Activated T-cell treated with anti-CD3 and anti-CD28 coated beads, Interleukin-2, amount 50 U/mL, for 72 hours (primary cell): ENCODE data around the gene ABCC1. TPM values are rescaled to one million over a fixed set of nuclear protein-coding genes. Genes with fewer than 3 reads are reported as not detected.
A peak's percentile ranks its signal among the peaks of the same experiment; 100 is the strongest.

Experiments used
- ATAC-seq, 2 donors: fragments of 150-1000 bp; cut with Tn5 transposase; replicated peaks in 1 of 2; 2 replicates each; pipeline ENCODE4 v1.10.0; 2021; ENCODE audit warnings: moderate library complexity in 2 of 2, mild to moderate bottlenecking in 1 of 2
- DNase-seq, 2 donors: peaks; one replicate each; pipeline ENCODE4 v3.0.0; 2021 to 2022; ENCODE audit warnings: mixed read lengths in 1 of 2
- H3K27ac Mint-ChIP-seq: one replicate; pipeline ENCODE4 v1.8.0; 2022; ENCODE audit warnings: mild to moderate bottlenecking, moderate library complexity, mixed read lengths
- H3K27me3 Mint-ChIP-seq: one replicate; pipeline ENCODE4 v1.8.0; 2022; ENCODE audit warnings: low read depth, mixed read lengths
- H3K36me3 Mint-ChIP-seq, 2 donors: one replicate each; pipeline ENCODE4 v1.8.0; 2022; ENCODE audit warnings: mixed read lengths in 2 of 2, mild to moderate bottlenecking in 1 of 2; ENCODE audit not compliant: insufficient read depth in 2 of 2
- H3K4me1 Mint-ChIP-seq: one replicate; pipeline ENCODE4 v1.8.0; 2022; ENCODE audit warnings: low read depth, mixed read lengths
- H3K4me3 Mint-ChIP-seq, 2 donors: one replicate each; pipeline ENCODE4 v1.8.0; 2022; ENCODE audit warnings: mild to moderate bottlenecking in 2 of 2, mixed read lengths in 2 of 2, moderate library complexity in 2 of 2
- H3K9me3 Mint-ChIP-seq, 2 donors: one replicate each; pipeline ENCODE4 v1.8.0; 2022; ENCODE audit warnings: mixed read lengths in 2 of 2
- total RNA-seq, 2 donors: library from RNA; stranded (reverse); gene quantifications; one replicate each; pipeline ENCODE4 v1.2.3, GENCODE V29; 2022

The ABCC1 gene
- total RNA-seq, 2 donors from 2014 or later, result 82.3 to 90.4 TPM

DNA sequence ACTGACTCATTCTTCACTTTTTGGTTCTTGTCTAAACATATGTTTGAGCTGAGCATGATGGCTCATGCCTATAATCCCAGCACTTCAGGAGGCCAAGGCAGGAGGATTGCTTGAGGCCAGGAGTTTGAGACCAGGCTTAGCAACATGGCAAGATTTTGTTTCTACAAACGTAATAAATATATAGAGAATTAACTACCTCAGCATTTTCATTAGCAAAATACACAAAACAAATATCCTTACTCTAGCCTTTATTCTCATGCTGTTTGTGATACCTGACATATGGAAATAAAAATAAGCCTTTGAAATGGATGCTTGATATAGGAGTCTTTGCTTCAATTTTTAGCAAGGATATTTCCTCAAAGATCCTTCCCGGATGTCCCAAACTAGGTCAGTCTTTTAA, 132.8 kb downstream of the ABCC1 start:
- ATAC-seq, result no peak
- Mint-ChIP-seq H3K9me3 (peaks cover 3 to 5% of the 10 kb centered on the region in 2 donors), H3K27me3 (no peaks in the 10 kb centered on the region), H3K36me3 (peaks cover 20 to 55% of the 10 kb centered on the region in 2 donors), H3K4me1 (no peaks in the 10 kb centered on the region), H3K27ac (no peak overlapping the region), H3K4me3 (no peak overlapping the region)
- DNase-seq, result no peak

DNA sequence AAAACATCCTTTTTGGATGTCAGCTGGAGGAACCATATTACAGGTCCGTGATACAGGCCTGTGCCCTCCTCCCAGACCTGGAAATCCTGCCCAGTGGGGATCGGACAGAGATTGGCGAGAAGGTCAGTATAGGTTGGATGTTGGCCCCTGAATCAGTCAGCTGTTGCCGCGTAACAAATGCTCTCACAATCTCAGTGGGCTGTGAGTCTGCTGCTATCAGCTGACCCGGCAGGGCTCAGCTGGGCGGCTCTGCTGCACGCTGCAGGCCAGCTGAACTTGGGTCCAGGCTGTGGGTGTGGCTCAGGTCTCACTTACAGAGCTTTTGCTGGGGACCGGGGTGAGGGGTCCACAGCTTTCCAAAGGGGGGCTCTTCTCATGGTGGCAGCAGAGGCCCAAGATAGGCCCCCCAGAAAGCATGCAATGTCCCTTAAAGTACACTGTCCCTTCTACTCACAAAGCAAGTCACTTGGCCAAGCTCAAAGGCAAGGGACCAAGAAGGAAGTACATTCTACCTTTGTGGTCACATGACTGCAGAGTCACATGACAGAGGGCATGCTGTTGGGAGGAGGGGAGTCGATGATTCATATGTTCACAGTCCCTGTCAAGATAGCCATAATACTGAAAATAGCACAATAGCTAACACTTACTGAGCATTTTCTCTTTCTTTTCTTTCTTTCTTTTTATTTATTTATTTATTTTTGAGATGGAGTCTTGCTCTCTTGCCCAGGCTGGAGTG, 134.2 kb downstream of the ABCC1 start:
- no peaks in the 10 kb centered on the region for H3K27me3 Mint-ChIP-seq
- ATAC-seq (no peak), DNase-seq (peak; percentile 5 to 8)
- peak overlapping the region; percentile 73 for H3K27ac Mint-ChIP-seq
- H3K36me3 Mint-ChIP-seq, result peaks cover 20 to 49% of the 10 kb centered on the region in 2 donors
- H3K9me3 Mint-ChIP-seq, result peaks cover 3 to 5% of the 10 kb centered on the region in 2 donors
- H3K4me1 Mint-ChIP-seq, result no peaks in the 10 kb centered on the region
- no peak overlapping the region for H3K4me3 Mint-ChIP-seq

DNA sequence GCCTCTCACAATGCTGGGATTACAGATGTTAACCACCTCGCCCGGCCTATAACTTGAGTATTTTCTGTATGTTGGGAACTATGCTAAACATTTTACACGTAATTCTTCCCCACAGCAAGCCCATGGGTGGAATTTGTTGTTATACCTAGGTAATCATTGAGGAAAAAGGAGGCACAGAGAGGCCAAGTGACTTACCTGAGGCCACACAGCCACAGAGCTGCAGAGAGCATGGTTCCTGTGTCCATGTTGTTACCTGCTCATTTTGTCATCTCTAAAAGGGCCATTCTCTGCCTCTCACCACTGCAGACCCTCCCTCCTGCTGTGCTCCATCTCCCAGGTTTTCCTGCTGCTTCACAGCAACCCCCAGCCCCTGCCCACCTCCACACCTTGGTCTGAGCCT, 135.5 kb downstream of the ABCC1 start:
- H3K4me1 Mint-ChIP-seq, result no peaks in the 10 kb centered on the region
- peaks cover 3 to 5% of the 10 kb centered on the region in 2 donors for H3K9me3 Mint-ChIP-seq
- ATAC-seq (no peak), DNase-seq (no peak)
- H3K27me3 Mint-ChIP-seq, result no peaks in the 10 kb centered on the region
- H3K4me3 Mint-ChIP-seq, result no peak overlapping the region
- peaks cover 20 to 49% of the 10 kb centered on the region in 2 donors for H3K36me3 Mint-ChIP-seq
- no peak overlapping the region for H3K27ac Mint-ChIP-seq

DNA sequence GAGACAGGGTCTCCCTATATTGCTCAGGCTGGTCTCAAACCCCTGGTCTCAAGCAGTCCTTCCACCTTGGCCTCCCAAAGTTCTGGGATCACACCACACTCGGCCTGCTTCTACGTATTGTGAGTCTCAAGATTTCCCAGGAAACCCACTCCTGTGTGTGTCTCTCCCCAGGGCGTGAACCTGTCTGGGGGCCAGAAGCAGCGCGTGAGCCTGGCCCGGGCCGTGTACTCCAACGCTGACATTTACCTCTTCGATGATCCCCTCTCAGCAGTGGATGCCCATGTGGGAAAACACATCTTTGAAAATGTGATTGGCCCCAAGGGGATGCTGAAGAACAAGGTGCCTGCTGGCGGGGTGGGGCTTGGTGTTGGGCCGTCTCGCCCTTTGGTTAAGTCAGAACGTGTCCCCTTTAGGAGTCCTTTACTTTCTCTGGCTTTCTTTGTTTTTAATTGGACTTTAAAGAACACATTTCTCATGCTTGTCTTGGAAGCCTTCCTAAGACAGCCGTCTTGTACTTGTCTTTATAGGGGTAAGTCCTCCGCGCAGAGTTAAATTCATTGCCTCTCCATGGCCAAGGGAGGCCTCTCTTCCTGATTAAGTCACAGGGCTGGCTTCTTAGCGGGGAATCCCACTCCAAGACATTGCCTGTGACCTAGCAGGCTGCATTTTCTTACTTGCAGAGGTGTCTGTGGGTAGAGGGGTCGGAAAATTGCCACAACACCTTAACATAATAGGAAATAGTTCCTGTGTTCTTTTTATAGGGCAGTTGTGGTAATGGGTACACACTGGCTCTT, 137.4 kb downstream of the ABCC1 start:
- peak overlapping the region; percentile 38 for H3K27ac Mint-ChIP-seq
- ATAC-seq (no peak), DNase-seq (no peak)
- no peaks in the 10 kb centered on the region for H3K4me1 Mint-ChIP-seq
- no peaks in the 10 kb centered on the region for H3K27me3 Mint-ChIP-seq
- H3K4me3 Mint-ChIP-seq, result no peak overlapping the region
- H3K9me3 Mint-ChIP-seq, result peaks cover 3 to 5% of the 10 kb centered on the region in 2 donors
- peaks cover 21 to 56% of the 10 kb centered on the region in 2 donors for H3K36me3 Mint-ChIP-seq

DNA sequence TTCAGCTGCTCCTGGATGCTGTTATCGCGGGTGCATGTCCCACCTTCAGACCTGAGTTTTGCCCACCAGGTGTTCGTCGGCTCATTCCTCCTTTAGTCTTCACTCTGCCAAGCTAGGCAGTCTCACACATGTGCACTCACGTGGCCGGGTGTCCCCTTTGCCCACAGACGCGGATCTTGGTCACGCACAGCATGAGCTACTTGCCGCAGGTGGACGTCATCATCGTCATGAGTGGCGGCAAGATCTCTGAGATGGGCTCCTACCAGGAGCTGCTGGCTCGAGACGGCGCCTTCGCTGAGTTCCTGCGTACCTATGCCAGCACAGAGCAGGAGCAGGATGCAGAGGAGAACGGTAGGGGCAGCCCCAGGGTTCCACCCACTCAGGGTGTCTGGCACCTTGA, 140.8 kb downstream of the ABCC1 start:
- ATAC-seq, result no peak
- Mint-ChIP-seq H3K9me3 (no peaks in the 10 kb centered on the region), H3K27ac (no peak overlapping the region), H3K4me1 (no peaks in the 10 kb centered on the region), H3K4me3 (no peak overlapping the region), H3K27me3 (no peaks in the 10 kb centered on the region), H3K36me3 (peaks cover 9 to 35% of the 10 kb centered on the region in 2 donors)
- DNase-seq, result no peak

DNA sequence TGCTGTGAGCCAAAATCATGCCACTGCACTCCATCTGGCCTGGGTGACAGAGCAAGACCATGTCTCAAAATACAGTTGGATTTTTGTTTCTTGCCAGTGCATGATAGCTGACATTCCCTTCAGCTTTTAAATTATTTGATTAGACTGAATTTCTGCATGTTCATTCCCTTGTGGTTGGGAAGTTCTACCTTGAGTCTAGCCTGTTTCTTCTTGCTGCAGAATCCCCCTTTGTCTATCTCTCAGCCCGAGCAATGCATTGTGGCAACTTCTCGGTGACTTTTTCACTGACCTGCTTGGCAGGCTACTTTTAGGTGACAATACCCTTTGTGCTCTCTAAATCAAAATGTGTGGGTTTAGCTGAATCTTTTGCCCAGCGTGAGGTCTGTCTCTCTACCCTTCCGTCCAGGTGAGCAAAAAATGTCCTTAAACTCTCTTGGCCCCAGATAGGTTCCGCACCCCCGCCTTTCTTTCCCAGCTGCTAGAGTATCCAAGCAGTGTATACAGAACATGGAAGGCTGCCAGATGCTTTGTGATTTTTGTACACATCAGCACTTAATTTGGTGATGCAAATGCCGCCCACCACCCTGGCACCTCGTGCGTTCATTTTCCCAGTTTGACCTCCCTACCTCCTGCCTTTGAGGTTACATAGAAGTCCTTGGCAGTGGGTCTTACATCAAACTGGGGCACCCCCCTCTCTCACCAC, 143.7 kb downstream of the ABCC1 start:
- H3K36me3 Mint-ChIP-seq, result peaks cover 8 to 27% of the 10 kb centered on the region in 2 donors
- no peaks in the 10 kb centered on the region for H3K27me3 Mint-ChIP-seq
- H3K4me3 Mint-ChIP-seq, result no peak overlapping the region
- H3K9me3 Mint-ChIP-seq, result no peaks in the 10 kb centered on the region
- ATAC-seq, result no peak
- no peak for DNase-seq
- no peak overlapping the region for H3K27ac Mint-ChIP-seq
- no peaks in the 10 kb centered on the region for H3K4me1 Mint-ChIP-seq

DNA sequence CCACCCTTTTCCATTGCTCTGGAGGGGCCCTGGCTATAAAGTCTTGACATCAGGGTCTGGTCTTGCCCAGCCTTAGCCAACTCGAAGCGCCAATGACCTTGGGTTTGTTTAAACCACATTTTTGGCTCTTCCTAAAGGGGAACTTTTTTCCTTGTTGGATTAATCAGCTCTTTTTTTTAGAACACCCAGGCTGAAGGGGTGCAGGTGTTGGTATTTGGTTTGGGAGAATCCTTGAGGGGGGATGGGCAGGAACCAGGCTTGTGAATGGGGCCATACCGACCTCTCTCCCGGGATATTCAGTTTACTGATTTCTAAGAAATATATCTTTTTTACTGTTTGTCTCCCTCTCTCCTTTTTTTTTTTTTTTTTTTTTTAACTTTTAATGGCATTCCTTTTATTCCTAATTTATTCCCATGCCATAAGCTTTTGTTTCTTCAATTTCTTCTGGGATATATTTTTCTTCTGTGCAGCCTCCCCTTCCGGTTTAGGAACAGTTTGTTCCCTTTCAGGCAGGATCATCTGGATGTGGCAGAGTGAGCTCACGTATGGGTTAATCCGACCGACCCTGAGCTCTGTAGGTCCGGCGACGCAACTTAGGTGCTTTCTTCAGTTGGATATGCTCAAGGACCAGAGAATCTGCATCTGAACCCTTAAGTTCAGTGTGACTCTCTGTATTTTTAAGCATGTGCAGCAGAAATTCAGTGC, 144.4 kb downstream of the ABCC1 start:
- no peak overlapping the region for H3K4me3 Mint-ChIP-seq
- H3K9me3 Mint-ChIP-seq, result no peaks in the 10 kb centered on the region
- peaks cover 8 to 30% of the 10 kb centered on the region in 2 donors for H3K36me3 Mint-ChIP-seq
- DNase-seq (no peak), ATAC-seq (no peak)
- H3K27me3 Mint-ChIP-seq, result no peaks in the 10 kb centered on the region
- peak overlapping the region; percentile 72 for H3K27ac Mint-ChIP-seq
- H3K4me1 Mint-ChIP-seq, result no peaks in the 10 kb centered on the region

DNA sequence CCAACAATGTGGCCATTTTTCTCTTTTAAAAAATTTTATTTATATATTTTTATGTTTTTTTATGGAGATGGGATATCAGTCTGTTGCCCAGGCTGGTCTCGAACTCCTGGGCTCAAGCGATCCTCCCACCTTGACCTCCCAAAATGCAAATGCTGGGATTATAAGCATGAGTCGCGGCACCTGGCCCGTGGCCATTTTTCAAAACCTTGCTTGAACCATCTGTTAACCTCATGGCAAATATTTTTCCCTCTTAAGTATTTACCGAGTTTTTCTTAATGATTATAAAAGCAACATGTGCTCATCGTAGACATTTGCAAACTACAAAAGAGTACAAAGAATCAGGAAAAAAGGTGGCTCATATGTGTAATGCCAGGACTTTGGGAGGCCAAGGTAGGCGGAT, 146.2 kb downstream of the ABCC1 start:
- Mint-ChIP-seq H3K27me3 (no peaks in the 10 kb centered on the region), H3K9me3 (no peaks in the 10 kb centered on the region), H3K4me3 (no peak overlapping the region), H3K36me3 (peaks cover 8 to 26% of the 10 kb centered on the region in 2 donors), H3K4me1 (no peaks in the 10 kb centered on the region), H3K27ac (no peak overlapping the region)
- DNase-seq (no peak), ATAC-seq (no peak)

DNA sequence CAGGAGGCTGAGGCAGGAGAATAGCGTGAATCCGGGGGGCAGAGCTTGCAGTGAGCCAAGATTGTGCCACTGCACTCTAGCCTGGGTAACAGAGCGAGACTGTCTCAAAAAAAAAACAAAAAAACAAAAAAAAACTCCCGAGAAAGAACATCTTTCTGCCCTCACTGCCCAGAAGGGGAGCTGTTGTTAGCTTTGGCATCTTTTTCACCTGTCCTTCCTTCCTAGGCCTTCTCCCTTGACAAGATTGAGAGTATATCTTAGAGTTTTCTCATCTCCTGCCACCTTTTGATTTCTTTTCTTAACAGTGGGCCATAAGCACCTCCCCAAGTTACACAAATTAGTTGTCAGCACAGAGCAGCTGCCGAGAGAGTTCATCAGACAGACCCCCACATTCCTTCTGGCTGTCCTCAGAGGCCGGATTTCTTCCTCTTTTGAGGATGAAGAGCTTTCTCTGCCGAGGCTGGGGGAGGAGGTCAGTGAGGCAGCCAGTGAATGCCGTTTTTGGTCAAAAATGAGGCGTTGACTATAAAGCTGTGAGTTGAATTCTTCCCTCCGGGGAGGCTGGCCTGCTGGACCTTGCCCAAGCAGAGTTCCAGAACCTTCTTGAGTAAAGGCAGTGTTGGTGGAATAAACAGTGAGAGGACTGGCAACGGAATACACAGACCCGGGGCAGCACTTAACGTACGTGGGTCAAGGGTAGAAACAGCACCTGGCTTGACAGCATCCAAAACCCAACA, 146.9 kb downstream of the ABCC1 start:
- Mint-ChIP-seq H3K9me3 (no peaks in the 10 kb centered on the region), H3K36me3 (peaks cover 7 to 23% of the 10 kb centered on the region in 2 donors), H3K27ac (no peak overlapping the region), H3K4me1 (no peaks in the 10 kb centered on the region), H3K27me3 (no peaks in the 10 kb centered on the region), H3K4me3 (no peak overlapping the region)
- ATAC-seq (no peak), DNase-seq (no peak)

DNA sequence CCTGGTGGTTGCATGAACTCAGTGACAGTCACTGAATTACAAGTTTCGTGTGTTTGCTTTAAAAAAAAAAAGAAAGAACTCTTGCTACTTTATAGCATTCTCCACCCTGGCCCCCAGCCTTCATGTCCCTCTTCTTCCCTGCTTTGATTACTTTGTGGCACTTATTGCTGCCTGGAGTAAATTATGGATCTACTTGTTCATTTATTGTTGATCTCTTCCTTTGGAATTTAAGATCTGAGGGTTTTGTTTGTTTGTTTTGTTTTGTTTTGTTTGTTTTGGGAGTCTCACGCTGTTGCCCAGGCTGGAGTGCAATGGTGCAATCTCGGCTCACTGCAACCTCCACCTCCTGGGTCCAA, 147.4 kb downstream of the ABCC1 start:
- DNase-seq, result no peak
- H3K27me3 Mint-ChIP-seq, result no peaks in the 10 kb centered on the region
- H3K36me3 Mint-ChIP-seq, result peaks cover 10 to 26% of the 10 kb centered on the region in 2 donors
- no peak overlapping the region for H3K27ac Mint-ChIP-seq
- no peak overlapping the region for H3K4me3 Mint-ChIP-seq
- ATAC-seq, result no peak
- no peaks in the 10 kb centered on the region for H3K4me1 Mint-ChIP-seq
- H3K9me3 Mint-ChIP-seq, result no peaks in the 10 kb centered on the region

DNA sequence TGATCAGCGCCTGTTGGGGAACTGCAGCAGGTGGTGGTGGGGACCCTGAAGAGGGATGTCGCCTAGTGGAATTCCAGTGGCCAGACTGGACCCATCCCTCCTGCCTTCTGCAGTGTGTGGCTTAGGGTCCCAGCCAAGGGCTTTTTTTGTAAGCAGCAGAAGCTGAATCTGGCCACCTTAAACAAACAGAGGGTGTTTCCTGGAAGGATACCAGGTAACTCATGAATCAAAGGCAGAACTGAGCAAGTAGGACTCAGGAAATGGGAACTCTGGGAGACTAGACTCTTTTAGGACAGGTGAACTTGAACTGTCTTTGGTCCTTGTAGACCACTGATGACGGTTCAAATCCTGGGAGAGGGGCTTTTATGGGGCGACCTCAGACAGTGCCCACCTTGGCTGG, 149.9 kb downstream of the ABCC1 start:
- H3K36me3 Mint-ChIP-seq, result peaks cover 8 to 25% of the 10 kb centered on the region in 2 donors
- ATAC-seq (no peak), DNase-seq (no peak)
- H3K9me3 Mint-ChIP-seq, result no peaks in the 10 kb centered on the region
- H3K27me3 Mint-ChIP-seq, result no peaks in the 10 kb centered on the region
- no peaks in the 10 kb centered on the region for H3K4me1 Mint-ChIP-seq
- no peak overlapping the region for H3K4me3 Mint-ChIP-seq
- H3K27ac Mint-ChIP-seq, result peak overlapping the region; percentile 73

DNA sequence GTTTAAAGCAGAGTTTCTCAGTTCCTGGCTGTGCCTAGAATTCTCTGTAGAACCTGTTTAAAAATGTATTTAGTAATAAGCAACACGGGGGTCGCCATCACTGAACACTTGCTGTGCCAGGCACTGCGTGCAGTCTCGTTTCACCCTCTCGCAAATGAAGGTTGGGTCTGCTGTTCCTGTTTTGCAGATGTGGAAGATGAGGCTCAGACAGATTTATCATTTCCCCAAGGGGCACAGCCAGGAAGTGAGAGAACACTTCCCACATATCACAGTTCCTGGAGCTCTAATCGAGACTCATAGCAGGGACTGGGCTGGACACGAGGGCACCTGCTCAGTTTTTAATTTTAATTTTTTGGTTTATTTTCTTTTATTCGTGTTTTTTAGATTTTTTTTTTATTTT, 151.2 kb downstream of the ABCC1 start:
- no peaks in the 10 kb centered on the region for H3K27me3 Mint-ChIP-seq
- no peak overlapping the region for H3K4me3 Mint-ChIP-seq
- no peaks in the 10 kb centered on the region for H3K4me1 Mint-ChIP-seq
- no peak for ATAC-seq
- no peak overlapping the region for H3K27ac Mint-ChIP-seq
- H3K36me3 Mint-ChIP-seq, result peaks cover 8 to 25% of the 10 kb centered on the region in 2 donors
- H3K9me3 Mint-ChIP-seq, result no peaks in the 10 kb centered on the region
- DNase-seq, result no peak
